HUES6 (cell line): ENCODE measurements around the gene SFMBT1.
"Not testable (repeated sequence)": the region's sequence is repeated elsewhere in the genome, so short reads cannot be mapped to it uniquely, and the experiment has no call there.

Experiments
- H3K27ac ChIP-seq: 2 replicates; pipeline ENCODE4 v1.7.0; 2013; ENCODE audit warnings: low read depth, mild to moderate bottlenecking, low read length, inconsistent platforms
- H3K27me3 ChIP-seq: 2 replicates; pipeline ENCODE4 v1.6.1; 2013; ENCODE audit warnings: low read length; ENCODE audit not compliant: control insufficient read depth, insufficient read depth
- H3K36me3 ChIP-seq: 2 replicates; pipeline ENCODE4 v1.6.1; 2013; ENCODE audit warnings: low read length; ENCODE audit not compliant: control insufficient read depth, insufficient read depth
- H3K4me1 ChIP-seq: 2 replicates; pipeline ENCODE4 v1.6.1; 2013; ENCODE audit warnings: low read length; ENCODE audit not compliant: control insufficient read depth, insufficient read depth
- H3K4me3 ChIP-seq: 2 replicates; pipeline ENCODE4 v1.5.1; 2013; ENCODE audit warnings: low read depth, low read length
- H3K9ac ChIP-seq: one replicate; pipeline ENCODE4 v1.6.1; 2013; ENCODE audit warnings: mild to moderate bottlenecking, low read length
- H3K9me3 ChIP-seq: 2 replicates; pipeline ENCODE4 v1.6.1; 2013; ENCODE audit warnings: low read depth, low read length; ENCODE audit not compliant: control insufficient read depth, insufficient read depth

The SFMBT1 gene

DNA sequence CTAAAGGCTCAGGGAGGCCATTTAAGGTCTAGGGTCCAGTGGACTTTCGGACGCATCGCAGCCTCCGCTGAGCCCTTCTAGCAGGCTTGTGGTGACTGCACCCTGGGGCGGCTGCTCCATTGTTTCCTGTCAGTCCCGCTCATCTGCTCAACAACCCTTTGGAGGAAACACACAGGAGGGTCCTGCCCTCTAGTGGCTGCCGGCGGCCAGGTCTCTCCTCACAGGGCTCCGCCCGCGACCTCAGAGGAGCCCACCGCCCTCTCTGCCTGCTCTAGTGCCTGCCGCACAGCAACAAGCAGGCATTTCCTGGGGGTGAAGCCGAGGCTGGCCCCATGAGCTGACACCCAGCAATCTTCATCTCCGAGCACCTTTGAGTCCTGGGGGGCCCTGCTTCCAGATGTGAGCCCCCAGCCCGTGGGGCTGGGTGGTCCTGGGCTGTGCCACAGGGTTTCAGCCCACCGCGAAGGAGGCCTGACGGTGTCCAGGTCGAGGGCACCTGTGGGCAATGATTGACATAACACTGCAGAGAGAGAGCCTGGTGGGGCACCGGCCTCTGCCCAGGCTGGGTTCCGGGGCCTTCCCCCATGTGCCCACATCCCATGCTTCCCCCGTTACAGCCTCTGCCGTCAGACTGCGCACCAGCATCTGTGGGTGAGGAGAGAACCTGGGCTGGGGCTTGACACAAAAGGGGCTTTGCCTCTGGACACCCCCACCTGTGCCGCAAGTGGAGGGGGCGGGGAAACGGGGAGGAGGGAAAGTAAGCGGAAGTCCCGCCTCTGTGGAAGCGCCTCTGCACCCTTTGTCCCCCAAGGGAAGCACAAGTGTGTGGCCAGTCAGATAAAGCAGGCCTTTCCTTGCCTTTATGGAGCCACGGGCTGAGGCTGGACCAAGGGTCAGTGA lies 27.0 kb upstream of the SFMBT1 start:
- no peak overlapping the region for H3K27ac ChIP-seq

DNA sequence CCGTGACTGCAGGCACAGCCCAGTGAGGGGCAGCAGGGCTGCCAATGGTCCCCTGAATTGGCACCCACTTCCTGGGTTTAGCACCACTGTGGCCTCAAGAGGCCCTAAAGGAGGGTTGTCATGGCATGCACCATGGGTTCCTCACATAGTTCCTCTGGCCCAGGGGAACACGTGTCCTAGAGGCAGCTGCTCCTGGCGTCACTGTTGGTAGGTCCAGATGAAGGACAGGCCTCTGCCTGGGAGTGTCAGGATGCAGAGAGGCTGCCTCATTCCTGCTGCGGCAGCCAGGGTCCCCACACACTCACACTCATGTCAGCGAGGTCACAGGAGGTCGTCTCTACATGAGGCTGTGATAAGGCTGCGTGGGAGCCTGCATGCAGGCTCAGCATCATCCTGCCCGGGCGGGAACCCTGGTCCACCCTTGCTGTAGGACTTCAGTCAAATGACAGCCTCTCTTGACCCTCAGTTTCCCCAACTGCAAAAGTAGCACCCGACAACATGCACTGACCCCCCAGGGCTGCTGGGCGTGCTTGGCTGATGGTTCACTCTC lies 26.1 kb upstream of the SFMBT1 start:
- Histone ChIP-seq H3K9me3 (no peaks in the 10 kb centered on the region), H3K27ac (no peak overlapping the region)

More for the DNA sequence above, 27.0 kb upstream of the SFMBT1 start:
- Histone ChIP-seq H3K4me3 (peak overlapping the region; percentile 53), H3K9ac (peak overlapping the region; percentile 27), H3K27me3 (0 out of 2 replicates have a peak, but pooled peaks cover 6% of the 10 kb centered on the region), H3K4me1 (peaks cover 24% of the 10 kb centered on the region), H3K36me3 (no peaks in the 10 kb centered on the region), H3K9me3 (no peaks in the 10 kb centered on the region)

DNA sequence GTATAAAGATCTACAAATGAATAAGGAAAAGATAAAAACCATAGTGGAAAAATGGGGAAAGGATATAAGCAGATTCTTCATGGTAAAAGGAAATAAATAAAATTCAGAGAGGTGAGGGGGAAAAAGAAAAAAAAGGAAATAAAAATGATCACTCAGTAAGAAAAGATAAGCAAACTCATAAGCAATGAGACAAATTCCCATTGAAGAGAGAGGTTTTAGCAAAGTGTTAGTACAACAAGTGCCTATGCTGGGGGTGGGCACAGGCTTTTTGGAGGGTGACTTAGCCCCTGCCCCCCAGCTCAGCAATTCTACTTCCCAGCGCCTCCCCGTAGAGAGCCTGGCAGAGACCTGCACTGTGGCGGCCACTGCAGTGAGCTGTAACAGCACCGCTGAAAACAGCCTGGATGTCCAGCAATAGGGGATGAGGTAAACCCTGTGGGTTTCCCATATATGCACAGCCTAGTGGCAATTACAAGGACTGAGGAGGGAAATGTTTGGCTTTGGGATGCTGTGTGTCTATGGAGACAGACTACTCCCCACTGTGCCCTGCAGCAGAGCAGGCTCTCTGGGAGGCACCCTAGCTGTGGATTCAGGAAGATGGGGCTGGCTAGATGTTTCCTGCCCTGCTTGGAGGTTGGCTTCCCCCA lies 23.7 kb upstream of the SFMBT1 start:
- H3K9ac ChIP-seq = no peak overlapping the region
- H3K9me3 ChIP-seq = no peaks in the 10 kb centered on the region
- no peak overlapping the region for H3K27ac ChIP-seq
- no peaks in the 10 kb centered on the region for H3K36me3 ChIP-seq
- H3K27me3 ChIP-seq = peaks cover 6% of the 10 kb centered on the region; the same call in 1 of the 2 replicates
- no peak overlapping the region for H3K4me3 ChIP-seq
- peaks cover 24% of the 10 kb centered on the region for H3K4me1 ChIP-seq

More for the DNA sequence above, 26.1 kb upstream of the SFMBT1 start:
- Histone ChIP-seq H3K4me1 (peaks cover 24% of the 10 kb centered on the region), H3K36me3 (no peaks in the 10 kb centered on the region), H3K9ac (no peak overlapping the region), H3K27me3 (0 out of 2 replicates have a peak, but pooled peaks cover 6% of the 10 kb centered on the region), H3K4me3 (no peak overlapping the region)

DNA sequence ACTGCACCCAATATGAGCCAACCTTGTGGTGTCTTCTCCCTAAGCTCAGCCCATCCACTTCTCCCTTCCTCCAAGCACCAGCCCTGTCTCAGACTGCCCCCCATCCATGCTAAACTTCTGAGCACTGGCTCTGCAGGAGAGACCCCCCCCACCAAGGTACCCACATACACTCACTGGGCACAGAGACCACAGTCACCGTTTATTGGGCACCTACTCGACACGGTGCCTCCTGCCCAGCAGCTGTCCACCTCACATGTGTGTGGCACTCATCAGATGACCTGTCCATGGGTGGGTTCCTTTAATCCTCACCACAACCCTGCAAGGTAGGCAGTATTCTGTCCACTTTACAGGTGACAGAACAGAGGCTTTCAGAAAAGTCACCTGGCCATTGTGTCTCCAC lies 22.3 kb upstream of the SFMBT1 start:
- no peaks in the 10 kb centered on the region for H3K9me3 ChIP-seq
- H3K4me1 ChIP-seq = peaks cover 16% of the 10 kb centered on the region
- no peak overlapping the region for H3K4me3 ChIP-seq
- H3K27me3 ChIP-seq = peaks cover 10% of the 10 kb centered on the region; the same call in 1 of the 2 replicates
- no peak overlapping the region for H3K27ac ChIP-seq
- no peaks in the 10 kb centered on the region for H3K36me3 ChIP-seq
- no peak overlapping the region for H3K9ac ChIP-seq

DNA sequence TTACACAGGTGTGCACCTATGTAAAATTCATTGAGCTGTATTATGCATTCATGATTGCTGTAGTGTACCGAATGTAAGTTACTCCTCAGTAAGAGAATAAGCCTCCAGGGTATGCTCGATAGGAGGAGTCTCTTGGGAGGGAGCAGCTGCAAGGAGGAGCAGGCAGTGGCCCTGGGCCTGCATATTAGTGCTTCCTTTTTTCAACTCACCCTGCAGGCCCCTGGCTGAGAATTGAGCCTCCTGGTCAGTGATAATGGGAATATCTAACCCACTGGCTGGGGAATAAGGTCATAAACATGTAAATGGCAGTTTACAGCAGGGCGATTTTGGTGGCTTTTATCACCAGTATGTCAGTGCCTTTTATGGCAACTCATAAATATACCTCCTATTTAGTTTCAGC lies 21.7 kb upstream of the SFMBT1 start:
- Histone ChIP-seq H3K9me3 (no peaks in the 10 kb centered on the region), H3K27me3 (peaks cover 10% of the 10 kb centered on the region; the same call in 1 of the 2 replicates), H3K9ac (no peak overlapping the region), H3K36me3 (no peaks in the 10 kb centered on the region), H3K4me3 (no peak overlapping the region), H3K27ac (no peak overlapping the region), H3K4me1 (peaks cover 11% of the 10 kb centered on the region; the same call in 1 of the 2 replicates)

DNA sequence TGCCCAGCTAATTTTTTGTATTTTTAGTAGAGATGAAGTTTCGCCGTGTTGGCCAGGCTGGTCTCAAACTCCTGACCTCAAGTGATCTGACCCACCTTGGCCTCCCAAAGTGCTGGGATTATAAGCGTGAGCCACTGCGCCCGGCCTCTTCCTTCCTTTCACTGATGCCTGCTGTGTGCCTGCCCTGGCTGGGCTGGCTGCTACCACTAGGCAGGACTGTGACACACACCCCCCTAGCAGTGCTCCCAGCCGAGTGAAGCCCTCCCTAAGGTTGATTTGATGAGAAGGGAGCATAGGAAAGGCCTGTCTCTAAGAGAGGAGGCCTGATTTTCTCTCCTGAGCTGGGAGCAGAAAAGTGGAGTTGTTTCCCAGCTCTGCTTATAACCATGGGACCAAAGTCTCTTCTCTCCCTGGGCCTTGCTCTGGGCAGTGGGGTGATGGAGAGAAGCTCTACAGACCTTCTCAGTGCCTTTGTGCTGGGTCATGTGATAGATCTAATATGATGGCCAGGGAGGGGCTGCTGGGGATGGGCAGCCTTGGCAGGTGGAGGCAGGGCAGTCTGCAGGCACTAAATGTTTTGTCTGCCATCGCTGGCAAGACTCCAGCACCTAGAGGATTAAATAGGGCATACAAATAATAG lies 20.1 kb upstream of the SFMBT1 start:
- H3K36me3 ChIP-seq = no peaks in the 10 kb centered on the region
- H3K4me1 ChIP-seq = peaks cover 5% of the 10 kb centered on the region; the same call in 1 of the 2 replicates
- no peak overlapping the region for H3K9ac ChIP-seq
- peaks cover 4% of the 10 kb centered on the region; the same call in 1 of the 2 replicates for H3K27me3 ChIP-seq
- no peak overlapping the region for H3K27ac ChIP-seq
- H3K4me3 ChIP-seq = no peak overlapping the region
- H3K9me3 ChIP-seq = no peaks in the 10 kb centered on the region

DNA sequence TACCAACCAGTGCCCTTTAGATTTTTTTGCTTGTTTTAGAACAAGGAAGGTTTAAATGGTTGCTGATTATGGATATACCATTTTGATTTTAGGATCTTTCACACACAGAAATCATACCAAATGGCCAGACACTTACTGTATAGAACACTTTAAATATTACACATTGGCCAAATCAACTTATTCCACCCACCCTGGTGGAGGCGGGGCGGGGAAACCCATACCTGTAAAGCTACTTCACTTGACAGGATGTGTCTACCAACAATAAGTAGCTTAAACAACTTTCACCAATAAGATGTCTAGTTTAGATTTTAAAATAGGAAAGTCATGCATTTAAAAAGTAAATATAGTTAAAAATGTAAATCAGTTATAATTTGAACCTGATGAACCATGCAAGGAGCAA lies 17.0 kb upstream of the SFMBT1 start:
- H3K9me3 ChIP-seq = no peaks in the 10 kb centered on the region
- no peak overlapping the region for H3K9ac ChIP-seq
- H3K27me3 ChIP-seq = peaks cover 4% of the 10 kb centered on the region; the same call in 1 of the 2 replicates
- H3K36me3 ChIP-seq = no peaks in the 10 kb centered on the region
- H3K27ac ChIP-seq = no peak overlapping the region
- H3K4me3 ChIP-seq = no peak overlapping the region
- no peaks in the 10 kb centered on the region for H3K4me1 ChIP-seq

DNA sequence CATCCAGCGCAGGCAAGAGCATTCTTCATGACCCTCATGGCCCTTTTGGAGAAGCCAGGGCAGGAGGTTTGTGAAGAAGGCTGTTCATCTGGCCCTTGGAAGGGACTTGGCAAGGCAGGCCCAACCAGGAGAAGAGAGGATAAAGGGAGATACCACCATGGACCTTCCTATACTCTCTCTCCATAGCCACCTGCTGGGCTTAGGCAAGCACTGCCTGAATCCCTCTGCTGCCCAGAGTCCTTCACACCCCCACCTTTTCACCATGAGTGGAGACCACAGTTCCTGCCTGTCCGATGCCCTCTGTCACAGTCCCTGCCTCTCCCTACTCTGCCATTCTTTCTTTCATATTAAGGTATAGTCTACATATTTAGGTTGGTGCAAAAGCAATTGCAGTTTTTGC lies 10.6 kb upstream of the SFMBT1 start:
- Histone ChIP-seq H3K36me3 (no peaks in the 10 kb centered on the region), H3K4me3 (no peak overlapping the region), H3K4me1 (no peaks in the 10 kb centered on the region), H3K27ac (no peak overlapping the region), H3K27me3 (no peaks in the 10 kb centered on the region), H3K9ac (no peak overlapping the region), H3K9me3 (no peaks in the 10 kb centered on the region)

DNA sequence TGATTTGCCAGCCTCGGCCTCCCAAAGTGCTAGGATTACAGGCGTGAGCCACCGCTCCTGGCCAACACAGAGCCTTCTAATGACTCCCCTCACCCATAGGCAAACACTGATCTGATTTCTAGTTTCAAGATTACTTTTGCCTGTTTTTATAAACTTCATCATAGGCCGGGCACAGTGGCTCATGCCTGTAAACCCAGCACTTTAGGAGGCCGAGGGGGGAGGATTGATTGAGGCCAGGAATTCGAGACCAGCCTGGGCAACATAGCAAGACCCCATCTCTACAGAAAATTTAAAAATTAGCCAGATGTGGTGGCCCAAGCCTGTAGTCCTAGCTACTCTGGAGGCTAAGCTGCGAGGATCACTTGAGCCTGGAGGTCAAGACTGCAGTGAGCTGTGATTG lies 8.4 kb upstream of the SFMBT1 start:
- H3K4me3 ChIP-seq, H3K27ac ChIP-seq, H3K4me1 ChIP-seq, H3K9ac ChIP-seq, H3K27me3 ChIP-seq, H3K36me3 ChIP-seq, H3K9me3 ChIP-seq: not testable (repeated sequence)

DNA sequence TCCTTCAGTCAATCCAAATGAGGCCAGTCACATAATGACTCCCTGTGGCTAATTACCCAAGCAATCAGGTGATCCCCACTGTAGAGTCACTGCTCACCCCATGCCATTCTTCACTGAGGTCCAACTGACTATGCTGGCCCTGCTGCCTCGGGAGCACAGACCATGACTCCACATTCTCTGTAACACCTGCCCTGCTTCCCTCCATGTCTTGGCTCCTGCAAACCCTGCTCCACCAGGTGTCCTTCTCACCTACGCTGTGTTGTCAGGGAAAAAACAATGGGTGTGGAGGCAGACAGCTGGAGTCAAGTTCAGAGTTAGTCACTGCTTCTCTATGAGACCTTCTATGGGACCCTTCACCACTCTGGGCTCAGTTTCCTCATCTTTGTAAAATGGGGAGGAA lies 6.1 kb upstream of the SFMBT1 start:
- H3K27me3 ChIP-seq = peaks cover 16% of the 10 kb centered on the region
- no peak overlapping the region for H3K4me3 ChIP-seq
- H3K9ac ChIP-seq = no peak overlapping the region
- no peaks in the 10 kb centered on the region for H3K4me1 ChIP-seq
- H3K36me3 ChIP-seq = no peaks in the 10 kb centered on the region
- no peak overlapping the region for H3K27ac ChIP-seq
- no peaks in the 10 kb centered on the region for H3K9me3 ChIP-seq
